MM.1S (cell line): ENCODE measurements around the gene C10orf120.

ENCODE experiments used
- DNase-seq: peaks from one replicate; pipeline ENCODE4 v3.0.0-alpha.2; 2015
- H2AFZ ChIP-seq: fragments of 300-600 bp; sonication (generic); 2 replicates; pipeline ENCODE4 v1.6.0; 2016; ENCODE audit warnings: antibody characterized with exemption, low read length
- H3F3A ChIP-seq: fragments of 300-600 bp; sonication (generic); 2 replicates; pipeline ENCODE4 v1.6.1; 2016; ENCODE audit warnings: mild to moderate bottlenecking, antibody characterized with exemption, low read length, moderate library complexity, mixed read lengths; ENCODE audit not compliant: insufficient read depth
- H3K27ac ChIP-seq: fragments of 300-600 bp; sonication (generic); 2 replicates; pipeline ENCODE4 v1.5.1; 2016; ENCODE audit warnings: mild to moderate bottlenecking, low read length
- H3K27me3 ChIP-seq: fragments of 300-600 bp; sonication (generic); replicated peaks from 2 replicates; pipeline ENCODE4 v1.6.0; 2016; ENCODE audit warnings: low read length; ENCODE audit not compliant: insufficient read depth
- H3K36me3 ChIP-seq: fragments of 300-600 bp; sonication (generic); replicated peaks from 2 replicates; pipeline ENCODE4 v1.6.1; 2016; ENCODE audit warnings: mild to moderate bottlenecking, low read length, mixed read lengths; ENCODE audit not compliant: insufficient read depth
- H3K4me1 ChIP-seq: fragments of 300-600 bp; sonication (generic); 2 replicates; pipeline ENCODE4 v1.6.1; 2016; ENCODE audit warnings: low read length, mixed read lengths
- H3K4me2 ChIP-seq: fragments of 300-600 bp; sonication (generic); 2 replicates; pipeline ENCODE4 v1.6.0; 2016; ENCODE audit warnings: low read depth, low read length
- H3K4me3 ChIP-seq: fragments of 300-600 bp; sonication (generic); 2 replicates; pipeline ENCODE4 v1.5.1; 2016; ENCODE audit warnings: low read length, mixed read lengths
- H3K79me2 ChIP-seq: fragments of 300-600 bp; sonication (generic); 2 replicates; pipeline ENCODE4 v1.6.1; 2016; ENCODE audit warnings: mixed run types, low read length, mixed read lengths
- H3K9ac ChIP-seq: fragments of 300-600 bp; sonication (generic); 2 replicates; pipeline ENCODE4 v1.6.1; 2016; ENCODE audit warnings: low read length, mixed read lengths
- H3K9me2 ChIP-seq: fragments of 300-600 bp; sonication (generic); replicated peaks from 2 replicates; pipeline ENCODE4 v1.6.1; 2016; ENCODE audit warnings: mild to moderate bottlenecking, low read length, mixed read lengths; ENCODE audit not compliant: insufficient read depth
- H3K9me3 ChIP-seq: fragments of 300-600 bp; sonication (generic); replicated peaks from 2 replicates; pipeline ENCODE4 v1.6.1; 2016; ENCODE audit warnings: mild to moderate bottlenecking, low read length, mixed read lengths; ENCODE audit not compliant: insufficient read depth
- H4K20me1 ChIP-seq: fragments of 300-600 bp; sonication (generic); 2 replicates; pipeline ENCODE4 v1.6.1; 2016; ENCODE audit warnings: mild to moderate bottlenecking, low read length, moderate library complexity, mixed read lengths; ENCODE audit not compliant: insufficient read depth
- CTCF ChIP-seq: fragments of 300-600 bp; sonication (generic); IDR thresholded peaks from 2 replicates; pipeline ENCODE4 v1.5.1; 2016; ENCODE audit warnings: antibody characterized with exemption, low read length, mixed read lengths
- EZH2 ChIP-seq: fragments of 300-600 bp; sonication (generic); optimal IDR thresholded peaks from 2 replicates; pipeline ENCODE3; 2017; ENCODE audit warnings: low read depth, mild to moderate bottlenecking, antibody characterized with exemption, low read length, mixed read lengths
- EZH2phosphoT487 ChIP-seq: fragments of 300-600 bp; sonication (generic); IDR thresholded peaks from 2 replicates; pipeline ENCODE4 v1.6.1; 2018; ENCODE audit warnings: antibody characterized with exemption, low read length

Gene C10orf120

DNA sequence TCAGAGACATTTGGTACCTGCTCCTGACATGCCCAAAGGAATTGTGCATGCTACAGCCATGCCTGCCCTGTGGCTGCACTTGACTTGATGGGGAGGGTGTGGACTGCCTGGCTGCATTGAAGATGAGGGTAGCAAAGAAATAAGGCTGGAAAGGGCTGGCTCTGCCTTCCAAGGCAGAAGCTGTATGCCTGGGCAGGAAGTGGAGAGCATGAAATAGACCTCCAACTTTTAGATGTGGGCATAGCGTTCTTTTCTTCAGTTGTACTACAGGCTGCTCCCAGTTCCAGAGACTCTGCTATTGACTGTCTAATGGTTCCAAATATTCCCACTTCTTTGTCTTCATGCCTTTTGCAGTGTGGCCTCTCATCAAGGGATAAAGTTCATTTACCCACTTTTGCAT is 3.0 kb downstream of the C10orf120 start:
- DNase-seq = no peak
- H3K4me2 ChIP-seq = no peak overlapping the region
- no peaks in the 10 kb centered on the region for H3F3A ChIP-seq
- H2AFZ ChIP-seq = no peak overlapping the region
- no peaks in the 10 kb centered on the region for H3K9me2 ChIP-seq
- no peak overlapping the region for H3K4me3 ChIP-seq
- H3K9ac ChIP-seq = no peak overlapping the region
- TF ChIP-seq CTCF (no peak), EZH2 (no peak), EZH2phosphoT487 (no peak)
- no peaks in the 10 kb centered on the region for H3K27me3 ChIP-seq
- H3K9me3 ChIP-seq = no peaks in the 10 kb centered on the region
- H3K27ac ChIP-seq = no peak overlapping the region
- no peaks in the 10 kb centered on the region for H4K20me1 ChIP-seq
- no peaks in the 10 kb centered on the region for H3K4me1 ChIP-seq
- no peaks in the 10 kb centered on the region for H3K36me3 ChIP-seq
- no peaks in the 10 kb centered on the region for H3K79me2 ChIP-seq

DNA sequence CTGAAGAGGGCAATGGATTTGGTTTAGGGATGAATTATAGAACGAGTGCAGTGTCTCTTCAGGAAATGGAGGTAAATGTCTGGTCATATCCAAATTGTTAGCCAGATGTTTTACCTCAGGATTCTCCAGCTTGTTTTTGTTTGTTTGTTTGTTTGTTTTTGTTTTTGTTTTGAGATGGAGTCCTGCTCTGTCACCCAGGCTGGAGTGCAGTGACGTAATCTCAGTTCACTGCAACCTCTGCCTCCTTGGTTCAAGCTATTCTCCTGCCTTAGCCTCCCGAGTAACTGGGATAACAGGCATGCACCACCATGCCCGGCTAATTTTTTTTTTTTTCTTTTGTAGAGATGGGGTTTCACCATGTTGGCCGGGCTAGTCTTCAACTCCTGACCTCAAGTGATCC is 6.9 kb downstream of the C10orf120 start:
- TF ChIP-seq EZH2phosphoT487 = no peak
- TF ChIP-seq CTCF = no peak
- TF ChIP-seq EZH2 = no peak
- Histone ChIP-seq H3K4me1 (no peaks in the 10 kb centered on the region), H3K4me3 (no peak overlapping the region), H3K27me3 (no peaks in the 10 kb centered on the region), H3K27ac (no peak overlapping the region), H3K36me3 (no peaks in the 10 kb centered on the region), H3K9me3 (no peaks in the 10 kb centered on the region), H3K4me2 (no peak overlapping the region), H4K20me1 (no peaks in the 10 kb centered on the region), H3K9me2 (no peaks in the 10 kb centered on the region), H3K9ac (no peak overlapping the region), H3F3A (no peaks in the 10 kb centered on the region), H3K79me2 (no peaks in the 10 kb centered on the region), H2AFZ (no peak overlapping the region)
- DNase-seq = no peak

DNA sequence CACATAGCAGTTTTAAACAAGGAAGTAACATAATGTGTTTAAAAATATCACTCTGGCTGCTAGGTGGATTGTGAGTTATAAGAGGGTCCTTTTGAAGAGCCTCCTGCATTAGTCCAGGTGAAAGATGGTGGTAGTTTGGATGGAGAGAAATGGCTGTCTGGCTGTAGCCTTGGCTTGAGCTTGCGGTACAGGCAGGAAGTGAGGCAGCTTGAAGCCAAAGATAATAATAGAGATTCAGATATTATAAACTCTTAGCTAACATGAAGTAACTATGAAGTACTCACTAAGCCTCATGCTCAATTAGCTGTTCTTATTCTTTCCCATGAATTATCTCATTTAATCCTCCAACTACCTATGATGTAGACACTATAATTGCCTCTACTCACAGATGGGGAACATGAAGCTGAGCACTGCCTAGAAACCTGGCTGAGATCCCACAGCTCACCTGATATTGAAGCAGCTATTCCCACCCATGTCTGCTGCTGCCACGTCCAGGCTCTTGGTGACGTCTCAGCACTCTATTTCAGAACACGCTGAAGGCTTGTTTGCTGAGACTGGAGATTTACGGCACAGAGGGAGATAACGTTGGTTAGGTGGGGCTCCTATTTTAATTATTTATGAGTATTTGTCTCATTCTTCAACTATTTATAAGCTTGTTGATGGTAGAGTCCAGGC is 10.4 kb downstream of the C10orf120 start:
- no peaks in the 10 kb centered on the region for H3K9me2 ChIP-seq
- no peak for DNase-seq
- no peaks in the 10 kb centered on the region for H4K20me1 ChIP-seq
- H3K36me3 ChIP-seq = no peaks in the 10 kb centered on the region
- TF ChIP-seq EZH2 (no peak), CTCF (no peak), EZH2phosphoT487 (no peak)
- no peaks in the 10 kb centered on the region for H3K9me3 ChIP-seq
- no peak overlapping the region for H3K27ac ChIP-seq
- no peaks in the 10 kb centered on the region for H3K27me3 ChIP-seq
- no peak overlapping the region for H2AFZ ChIP-seq
- H3K9ac ChIP-seq = no peak overlapping the region
- H3K4me2 ChIP-seq = no peak overlapping the region
- no peaks in the 10 kb centered on the region for H3K79me2 ChIP-seq
- no peak overlapping the region for H3K4me3 ChIP-seq
- H3F3A ChIP-seq = no peaks in the 10 kb centered on the region
- H3K4me1 ChIP-seq = no peaks in the 10 kb centered on the region
